CD14-positive monocyte (primary cell): ENCODE measurements around the gene CCDC59. TPM values are rescaled to one million over a fixed set of nuclear protein-coding genes. Genes with fewer than 3 reads are reported as not detected.

ENCODE experiments used
- DNase-seq, 3 donors: peaks; one replicate each; pipeline ENCODE4 v3.0.0-alpha.2; 2011 to 2022
- H2AFZ ChIP-seq: 2 replicates; pipeline ENCODE4 v1.6.0; 2012; ENCODE audit warnings: mild to moderate bottlenecking, low read depth, low read length, inconsistent platforms; ENCODE audit not compliant: insufficient read depth, poor library complexity, severe bottlenecking
- H3K27ac ChIP-seq, 2 donors: 1 replicate in 1 of 2; 2 replicates in 1 of 2; pipeline ENCODE4 v1.5.1; 2012 to 2013; ENCODE audit warnings: low read length in 2 of 2, control low read depth in 1 of 2, inconsistent platforms in 1 of 2, low read depth in 1 of 2, mild to moderate bottlenecking in 1 of 2
- H3K27me3 ChIP-seq, 2 donors: one replicate each; pipeline versions ENCODE4 v1.6.0 to v1.6.1; 2011 to 2013; ENCODE audit warnings: low read length in 2 of 2; ENCODE audit not compliant: control insufficient read depth in 2 of 2, insufficient read depth in 2 of 2
- H3K36me3 ChIP-seq, 2 donors: replicated peaks in 1 of 2; 1 replicate in 1 of 2; 2 replicates in 1 of 2; pipeline versions ENCODE4 v1.5.1 to v1.6.1; 2012 to 2013; ENCODE audit warnings: low read length in 2 of 2, control low read depth in 1 of 2, inconsistent platforms in 1 of 2, mild to moderate bottlenecking in 1 of 2; ENCODE audit not compliant: insufficient read depth in 2 of 2, control insufficient read depth in 1 of 2
- H3K4me1 ChIP-seq, 2 donors: 1 replicate in 1 of 2; 2 replicates in 1 of 2; pipeline versions ENCODE4 v1.5.1 to v1.6.1; 2012 to 2013; ENCODE audit warnings: low read length in 2 of 2, control low read depth in 1 of 2, inconsistent platforms in 1 of 2, mild to moderate bottlenecking in 1 of 2, moderate library complexity in 1 of 2; ENCODE audit not compliant: insufficient read depth in 2 of 2, control insufficient read depth in 1 of 2
- H3K4me2 ChIP-seq: replicated peaks from 2 replicates; pipeline ENCODE3; 2012; ENCODE audit warnings: low read length, moderate library complexity, mild to moderate bottlenecking; ENCODE audit not compliant: poor library complexity, severe bottlenecking; ENCODE audit errors: extremely low read depth
- H3K4me3 ChIP-seq, 3 experiments: fragments of 200-600 bp in 1 of 3; sonication (generic) in 1 of 3; replicated peaks in 1 of 3; 1 replicate in 2 of 3; 2 replicates in 1 of 3; pipeline ENCODE4 v1.5.1; 2011 to 2013; ENCODE audit warnings: low read length in 3 of 3, mild to moderate bottlenecking in 3 of 3, control low read depth in 2 of 3, low read depth in 2 of 3, inconsistent platforms in 1 of 3, moderate library complexity in 1 of 3
- H3K79me2 ChIP-seq: 2 replicates; pipeline ENCODE4 v1.6.0; 2012; ENCODE audit warnings: mild to moderate bottlenecking, control low read depth, inconsistent platforms, low read length, moderate library complexity; ENCODE audit not compliant: insufficient read depth
- H3K9ac ChIP-seq: 2 replicates; pipeline ENCODE4 v1.6.0; 2017; ENCODE audit warnings: low read length, mild to moderate bottlenecking; ENCODE audit not compliant: insufficient read depth, poor library complexity, severe bottlenecking
- H3K9me3 ChIP-seq, 2 donors: replicated peaks in 1 of 2; 1 replicate in 1 of 2; 2 replicates in 1 of 2; pipeline versions ENCODE4 v1.5.1 to v1.6.1; 2012 to 2013; ENCODE audit warnings: low read length in 2 of 2, control low read depth in 1 of 2; ENCODE audit not compliant: control insufficient read depth in 1 of 2, insufficient read depth in 1 of 2
- H4K20me1 ChIP-seq: 2 replicates; pipeline ENCODE4 v1.6.0; 2012; ENCODE audit warnings: mild to moderate bottlenecking, low read length, control low read depth, moderate library complexity; ENCODE audit not compliant: insufficient read depth
- H3K27ac Mint-ChIP-seq, 7 donors: one replicate each; pipeline ENCODE4 v1.8.0; 2020; ENCODE audit warnings: mild to moderate bottlenecking in 7 of 7, mixed read lengths in 7 of 7, moderate library complexity in 6 of 7, inconsistent platforms in 2 of 7
- H3K27me3 Mint-ChIP-seq, 3 donors: one replicate each; pipeline ENCODE4 v1.8.0; 2021 to 2022; ENCODE audit warnings: low read depth in 3 of 3, mild to moderate bottlenecking in 3 of 3, mixed read lengths in 3 of 3, moderate library complexity in 3 of 3, inconsistent platforms in 1 of 3
- H3K36me3 Mint-ChIP-seq, 2 donors: one replicate each; pipeline ENCODE4 v1.8.0; 2020; ENCODE audit warnings: mixed read lengths in 2 of 2, inconsistent platforms in 1 of 2, mild to moderate bottlenecking in 1 of 2
- H3K4me1 Mint-ChIP-seq: one replicate; pipeline ENCODE4 v1.8.0; 2020; ENCODE audit warnings: mild to moderate bottlenecking, mixed read lengths
- H3K4me3 Mint-ChIP-seq, 2 donors: one replicate each; pipeline ENCODE4 v1.8.0; 2020; ENCODE audit warnings: mild to moderate bottlenecking in 2 of 2, mixed read lengths in 2 of 2, moderate library complexity in 1 of 2
- H3K9me3 Mint-ChIP-seq, 7 donors: one replicate each; pipeline ENCODE4 v1.8.0; 2020 to 2022; ENCODE audit warnings: mixed read lengths in 7 of 7, mild to moderate bottlenecking in 6 of 7, moderate library complexity in 6 of 7, inconsistent platforms in 2 of 7
- WGBS: methylation state at CpG from one replicate; pipeline ENCODE4 v1.1.5; 2013; ENCODE audit warnings: missing lambda C conversion rate; ENCODE audit not compliant: insufficient coverage; 5-methylcytosine and 5-hydroxymethylcytosine counted together
- intact Hi-C, 2 donors: fragments of 100-400 bp; cut with micrococcal nuclease; formaldehyde crosslinking; loops; one replicate each; pipeline versions ENCODE4 v1.15.0 to v1.15.1; 2023
- polyA plus RNA-seq, 3 donors: library from polyadenylated mRNA; depleted of rRNA in 1 of 3; unstranded in 2 of 3; stranded (reverse) in 1 of 3; fragments of 300-500 nt in 2 of 3; fragments of >200 nt in 1 of 3; fragmentation: Illumina TruSeq in 2 of 3; gene quantifications; 1 replicate in 2 of 3; 2 replicates in 1 of 3; pipeline ENCODE4 v1.2.3, GENCODE V29; 2012 to 2021
- TF ChIP-seq, protein P1 (sequence below): fragments of 200-600 bp; IDR thresholded peaks from one replicate; pipeline ENCODE4 v1.8.0; 2022; ENCODE audit warnings: antibody characterized with exemption, mild to moderate bottlenecking

CCDC59 gene
- polyA plus RNA-seq, 3 donors, result 53.5 to 70.9 (median 55.3) TPM

DNA sequence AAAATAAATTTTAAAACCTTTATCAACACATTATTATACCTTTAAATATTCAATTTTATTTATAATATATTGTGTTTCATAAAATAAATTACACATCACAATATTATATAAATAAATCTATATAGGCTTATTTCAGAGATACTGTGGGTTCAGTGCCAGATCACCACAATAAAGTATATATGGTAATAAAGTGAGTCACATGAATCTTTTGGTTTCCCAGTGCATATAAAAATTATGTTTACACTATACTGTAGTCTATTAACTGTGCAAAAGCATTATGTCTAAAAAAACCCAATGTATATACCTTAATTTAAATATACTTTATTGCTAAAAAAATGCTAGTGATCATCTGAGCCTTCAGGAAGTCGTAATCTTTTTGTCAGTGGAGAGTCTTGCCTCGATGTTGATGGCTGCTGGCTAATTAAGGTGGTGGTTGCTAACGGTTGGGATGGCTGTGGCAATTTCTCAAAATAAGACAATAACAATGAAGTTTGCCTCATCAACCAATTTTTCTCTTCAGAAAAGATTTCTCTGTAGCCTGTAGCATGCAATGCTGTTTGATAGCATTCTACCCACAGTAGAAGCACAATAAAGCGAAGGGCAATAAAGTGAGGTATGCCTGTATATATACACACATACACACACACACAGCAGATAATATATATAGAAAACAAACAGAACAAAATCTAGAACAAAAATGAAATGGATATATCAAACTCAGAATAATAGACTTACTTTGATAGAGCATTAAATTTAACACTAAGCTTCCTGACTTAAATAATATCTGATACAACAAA lies 32.4 kb downstream of the CCDC59 start:
- no CpG with 5 or more reads among the region's 4 CpGs for WGBS
- no peaks in the 10 kb centered on the region for H3K36me3 ChIP-seq
- no peak overlapping the region for H2AFZ ChIP-seq
- no peak overlapping the region for H3K27ac Mint-ChIP-seq
- no peaks in the 10 kb centered on the region for H3K4me1 ChIP-seq
- no peak overlapping the region for H3K27ac ChIP-seq
- intact Hi-C loops, result no loop called here
- H3K9ac ChIP-seq, result no peak overlapping the region
- H3K4me3 ChIP-seq, result no peak overlapping the region
- H3K9me3 Mint-ChIP-seq, result no peaks in the 10 kb centered on the region
- TF ChIP-seq, protein P1, sequence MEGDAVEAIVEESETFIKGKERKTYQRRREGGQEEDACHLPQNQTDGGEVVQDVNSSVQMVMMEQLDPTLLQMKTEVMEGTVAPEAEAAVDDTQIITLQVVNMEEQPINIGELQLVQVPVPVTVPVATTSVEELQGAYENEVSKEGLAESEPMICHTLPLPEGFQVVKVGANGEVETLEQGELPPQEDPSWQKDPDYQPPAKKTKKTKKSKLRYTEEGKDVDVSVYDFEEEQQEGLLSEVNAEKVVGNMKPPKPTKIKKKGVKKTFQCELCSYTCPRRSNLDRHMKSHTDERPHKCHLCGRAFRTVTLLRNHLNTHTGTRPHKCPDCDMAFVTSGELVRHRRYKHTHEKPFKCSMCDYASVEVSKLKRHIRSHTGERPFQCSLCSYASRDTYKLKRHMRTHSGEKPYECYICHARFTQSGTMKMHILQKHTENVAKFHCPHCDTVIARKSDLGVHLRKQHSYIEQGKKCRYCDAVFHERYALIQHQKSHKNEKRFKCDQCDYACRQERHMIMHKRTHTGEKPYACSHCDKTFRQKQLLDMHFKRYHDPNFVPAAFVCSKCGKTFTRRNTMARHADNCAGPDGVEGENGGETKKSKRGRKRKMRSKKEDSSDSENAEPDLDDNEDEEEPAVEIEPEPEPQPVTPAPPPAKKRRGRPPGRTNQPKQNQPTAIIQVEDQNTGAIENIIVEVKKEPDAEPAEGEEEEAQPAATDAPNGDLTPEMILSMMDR, result no peak
- no peaks in the 10 kb centered on the region for H3K27me3 ChIP-seq
- no peaks in the 10 kb centered on the region for H3K4me1 Mint-ChIP-seq
- DNase-seq, result no peak
- no peaks in the 10 kb centered on the region for H3K36me3 Mint-ChIP-seq
- H3K4me2 ChIP-seq, result no peak overlapping the region
- peaks cover 1 to 5% (median 3%) of the 10 kb centered on the region in 3 donors for H3K27me3 Mint-ChIP-seq
- no peaks in the 10 kb centered on the region for H3K9me3 ChIP-seq
- no peaks in the 10 kb centered on the region for H4K20me1 ChIP-seq
- no peaks in the 10 kb centered on the region for H3K79me2 ChIP-seq
- H3K4me3 Mint-ChIP-seq, result no peak overlapping the region

DNA sequence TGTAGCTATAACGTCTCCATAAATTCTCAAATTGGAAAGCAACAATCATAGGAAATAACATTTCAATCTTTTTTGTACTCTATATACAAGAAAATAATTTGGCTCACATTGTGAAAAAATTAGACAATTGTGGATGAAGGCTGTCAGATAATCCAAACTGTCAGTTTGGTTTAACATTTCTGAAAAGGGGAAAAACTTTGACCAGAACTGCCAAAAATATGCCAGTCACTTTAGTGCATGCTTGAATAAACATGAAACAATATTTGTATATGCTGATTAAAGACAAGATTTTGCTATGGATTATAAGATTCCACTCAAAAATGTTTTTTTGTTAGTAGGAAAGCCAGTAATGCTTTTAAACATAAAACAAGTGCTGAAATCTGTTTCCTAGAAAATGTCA lies 38.9 kb downstream of the CCDC59 start:
- TF ChIP-seq, protein P1, result no peak
- H3K27me3 ChIP-seq, result no peaks in the 10 kb centered on the region
- H3K9ac ChIP-seq, result no peak overlapping the region
- H3K27ac ChIP-seq, result no peak overlapping the region
- no peak for DNase-seq
- no peaks in the 10 kb centered on the region for H3K4me1 Mint-ChIP-seq
- H2AFZ ChIP-seq, result no peak overlapping the region
- no peak overlapping the region for H3K4me3 Mint-ChIP-seq
- no peak overlapping the region for H3K4me2 ChIP-seq
- no peaks in the 10 kb centered on the region for H3K9me3 ChIP-seq
- H3K36me3 ChIP-seq, result no peaks in the 10 kb centered on the region
- H3K79me2 ChIP-seq, result no peaks in the 10 kb centered on the region
- intact Hi-C loops, result no loop called here
- WGBS, result no CpG with 5 or more reads among the region's 1 CpG
- H3K36me3 Mint-ChIP-seq, result no peaks in the 10 kb centered on the region
- no peak overlapping the region for H3K4me3 ChIP-seq
- H3K4me1 ChIP-seq, result no peaks in the 10 kb centered on the region
- H3K27ac Mint-ChIP-seq, result no peak overlapping the region
- H4K20me1 ChIP-seq, result no peaks in the 10 kb centered on the region
- peaks cover 0 to 2% (median 0%) of the 10 kb centered on the region in 7 donors for H3K9me3 Mint-ChIP-seq
- H3K27me3 Mint-ChIP-seq, result peaks cover 0 to 1% (median 1%) of the 10 kb centered on the region in 3 donors
